Adipose tissue (tissue), 3 donors: ENCODE measurements around the gene SELENOV. TPM values are rescaled to one million over a fixed set of nuclear protein-coding genes. Genes with fewer than 3 reads are reported as not detected.

Experiments
- H3K27ac ChIP-seq: one replicate; pipeline ENCODE4 v1.5.1; 2013; ENCODE audit warnings: low read depth, low read length
- WGBS, 3 donors: extraction: QIAGEN DNeasy Blood & Tissue Kit; methylation state at CpG; one replicate each; pipeline ENCODE4 v1.1.7; 2013; 5-methylcytosine and 5-hydroxymethylcytosine counted together
- polyA plus RNA-seq, 3 donors: library from polyadenylated mRNA; stranded (reverse); fragments of 200-250 nt; gene quantifications; one replicate each; pipeline ENCODE4 v1.2.3, GENCODE V29; 2013
- donor health status: healthy with polysubstance abuse.
- donor health status: Bipolar disorder and iron deficiency.
- donor health status: healthy.

SELENOV gene
- polyA plus RNA-seq, 3 donors, result not detected

GRCh38 chr19:39483141-39483540 lies 31.8 kb upstream of the SELENOV start:
- H3K27ac ChIP-seq, result no peak overlapping the region
- WGBS, 3 donors, result 65 to 79% (median 77%) methylated on average over 6 of the region's 6 CpGs

- WGBS, 3 donors, result 82 to 87% (median 84%) methylated on average over 10 of the region's 10 CpGs
Observed at GRCh38 chr19:39489756-39490155, 25.2 kb upstream of the SELENOV start.

GRCh38 chr19:39492225-39492624 lies 22.7 kb upstream of the SELENOV start:
- no peak overlapping the region for H3K27ac ChIP-seq
- WGBS, 3 donors, result 85 to 95% (median 95%) methylated on average over 6 of the region's 6 CpGs

More at GRCh38 chr19:39489756-39490155, 25.2 kb upstream of the SELENOV start:
- no peak overlapping the region for H3K27ac ChIP-seq

- 75 to 91% (median 83%) methylated on average over 2 to 3 of the region's 3 CpGs for WGBS, 3 donors
- no peak overlapping the region for H3K27ac ChIP-seq
Observed at GRCh38 chr19:39492788-39493187, 22.2 kb upstream of the SELENOV start.

GRCh38 chr19:39494661-39495060 lies 20.3 kb upstream of the SELENOV start:
- H3K27ac ChIP-seq, result no peak overlapping the region
- 71 to 88% (median 84%) methylated on average over 5 of the region's 5 CpGs for WGBS, 3 donors

GRCh38 chr19:39496063-39496462 lies 18.9 kb upstream of the SELENOV start:
- WGBS, 3 donors, result 79 to 88% (median 86%) methylated on average over 5 of the region's 5 CpGs
- no peak overlapping the region for H3K27ac ChIP-seq

- H3K27ac ChIP-seq, result no peak overlapping the region
- WGBS, 3 donors, result 0 to 3% (median 0%) methylated on average over 7 of the region's 7 CpGs
Observed at GRCh38 chr19:39497701-39497995, 17.3 kb upstream of the SELENOV start.

- 1 to 2% (median 2%) methylated on average over 34 to 40 of the region's 40 CpGs for WGBS, 3 donors
Observed at GRCh38 chr19:39497996-39498797, 16.7 kb upstream of the SELENOV start.

GRCh38 chr19:39498798-39499642 lies 15.9 kb upstream of the SELENOV start, which contains the start of gene DLL3:
Gene DLL3, plus strand, starts transcription at chr19:39498947. Its CDS starts 28 bp downstream, at chr19:39498975.
- 2 to 3% (median 2%) methylated on average over 47 to 60 of the region's 60 CpGs for WGBS, 3 donors
- no peak within 1 kb of the TSS for H3K27ac ChIP-seq

More at GRCh38 chr19:39497996-39498797, 16.7 kb upstream of the SELENOV start:
- H3K27ac ChIP-seq, result no peak overlapping the region

GRCh38 chr19:39499932-39500331 lies 15.0 kb upstream of the SELENOV start:
- H3K27ac ChIP-seq, result no peak overlapping the region
- 79 to 82% (median 80%) methylated on average over 8 of the region's 8 CpGs for WGBS, 3 donors

GRCh38 chr19:39500543-39500942 lies 14.4 kb upstream of the SELENOV start:
- WGBS, 3 donors, result 44 to 52% (median 47%) methylated on average over 4 of the region's 4 CpGs
- H3K27ac ChIP-seq, result no peak overlapping the region

GRCh38 chr19:39501340-39501739 lies 13.6 kb upstream of the SELENOV start:
- no peak overlapping the region for H3K27ac ChIP-seq
- 75 to 80% (median 76%) methylated on average over 5 of the region's 5 CpGs for WGBS, 3 donors

GRCh38 chr19:39502640-39503417 lies 12.1 kb upstream of the SELENOV start:
- 15 to 22% (median 18%) methylated on average over 33 to 69 of the region's 69 CpGs for WGBS, 3 donors
- no peak overlapping the region for H3K27ac ChIP-seq

GRCh38 chr19:39506598-39506943 lies 8.4 kb upstream of the SELENOV start:
- H3K27ac ChIP-seq, result no peak overlapping the region
- 56 to 58% (median 58%) methylated on average over 7 of the region's 7 CpGs for WGBS, 3 donors

GRCh38 chr19:39506944-39507714 lies 7.8 kb upstream of the SELENOV start:
- 3 to 6% (median 3%) methylated on average over 77 to 96 of the region's 96 CpGs for WGBS, 3 donors
- H3K27ac ChIP-seq, result no peak overlapping the region

GRCh38 chr19:39507715-39508364 lies 7.1 kb upstream of the SELENOV start:
- H3K27ac ChIP-seq, result no peak overlapping the region
- WGBS, 3 donors, result 21 to 50% (median 40%) methylated on average over 24 of the region's 24 CpGs

- no peak overlapping the region for H3K27ac ChIP-seq
- 80 to 92% (median 90%) methylated on average over 9 of the region's 9 CpGs for WGBS, 3 donors
Observed at GRCh38 chr19:39508629-39509028, 6.3 kb upstream of the SELENOV start.

GRCh38 chr19:39509233-39509632 lies 5.7 kb upstream of the SELENOV start:
- WGBS, 3 donors, result 51 to 61% (median 51%) methylated on average over 2 of the region's 2 CpGs

More at GRCh38 chr19:39509233-39509632, 5.7 kb upstream of the SELENOV start:
- no peak overlapping the region for H3K27ac ChIP-seq
